GM13977 (cell line): ENCODE results near the gene SNAPC5.

Experiments used
- DNase-seq: peaks from one replicate; pipeline ENCODE4 v3.0.0; 2012; ENCODE audit warnings: low spot score
- CTCF ChIP-seq: IDR thresholded peaks from 2 replicates; pipeline ENCODE4 v1.5.1; 2012; ENCODE audit warnings: mild to moderate bottlenecking, control low read depth; ENCODE audit not compliant: insufficient read depth; ENCODE audit errors: extremely low read depth, missing control alignments
- in situ Hi-C: fragments of 300-500 bp; cut with MboI; formaldehyde crosslinking; loops from one replicate; pipeline ENCODE4 v1.12.0; 2022; ENCODE audit warnings: low sequenced_read_pairs, low pct_unique_long_range_greater_than_20kb, mixed read lengths, inconsistent platforms; ENCODE audit not compliant: unreplicated experiment

Gene SNAPC5

GRCh38 chr15:66515901-66516322 lies 18.4 kb upstream of the SNAPC5 start:
- in situ Hi-C loops, result no loop called here
- TF ChIP-seq CTCF, result no peak
- no peak for DNase-seq

- DNase-seq, result no peak
- in situ Hi-C loops, result no loop called here
- no peak for TF ChIP-seq CTCF
Observed at GRCh38 chr15:66514586-66514985, 17.0 kb upstream of the SNAPC5 start.

- DNase-seq, result no peak
- in situ Hi-C loops, result no loop called here
- TF ChIP-seq CTCF, result no peak
Observed at GRCh38 chr15:66508293-66508883, 10.8 kb upstream of the SNAPC5 start.

GRCh38 chr15:66505818-66506217 lies 8.3 kb upstream of the SNAPC5 start:
- no peak for DNase-seq
- in situ Hi-C loops, result no loop called here

GRCh38 chr15:66505430-66505811 lies 7.9 kb upstream of the SNAPC5 start:
- TF ChIP-seq CTCF, result no peak
- in situ Hi-C loops, result no loop called here
- no peak for DNase-seq

More at GRCh38 chr15:66505818-66506217, 8.3 kb upstream of the SNAPC5 start:
- no peak for TF ChIP-seq CTCF

- in situ Hi-C loops, result no loop called here
- no peak for TF ChIP-seq CTCF
- peak; percentile 83 for DNase-seq
Observed at GRCh38 chr15:66504563-66505429, 7.2 kb upstream of the SNAPC5 start, which contains the start of the genes RPL4 and ZWILCH. Gene RPL4, minus strand, starts transcription at chr15:66504855. Its CDS starts 65 bp downstream, at chr15:66504790. Gene ZWILCH, plus strand, starts transcription at chr15:66505326. Its CDS starts 13 bp downstream, at chr15:66505339.
